A673 (cell line): ENCODE results near the gene SYT9. TPM values are rescaled to one million over a fixed set of nuclear protein-coding genes. Genes with fewer than 3 reads are reported as not detected.

Experiments used
- BruUV-seq: library from RNA; stranded (reverse); fragments of 400-500 nt; replicated peaks from 2 replicates; lab custom pipeline; 2021; lab: Mats Ljungman, UMichigan
- CTCF ChIA-PET: fragments of 300-600 bp; sonication (Branson Sonifier 250); formaldehyde crosslinking; loops from one replicate; lab custom pipeline; 2022; ENCODE audit warnings: antibody characterized with exemption; lab: Charles Lee
- POLR2A ChIA-PET: fragments of 300-600 bp; sonication (Branson Sonifier 250); formaldehyde crosslinking; loops from one replicate; lab custom pipeline; 2022; ENCODE audit warnings: antibody characterized with exemption; ENCODE audit not compliant: low non-redundant PET; lab: Charles Lee
- DNase-seq: peaks from one replicate; pipeline ENCODE4 v3.0.0-alpha.2; 2015; ENCODE audit warnings: low spot score
- H3K27ac ChIP-seq: fragments of 200-600 bp; sonication (generic); 2 replicates; pipeline ENCODE4 v1.5.1; 2016; ENCODE audit warnings: mixed run types, low read depth, mild to moderate bottlenecking, mixed read lengths, antibody characterized with exemption, low read length; ENCODE audit not compliant: poor library complexity, severe bottlenecking
- H3K27me3 ChIP-seq: fragments of 200-600 bp; sonication (generic); replicated peaks from 2 replicates; pipeline ENCODE4 v1.6.1; 2017; ENCODE audit warnings: mixed run types, low read depth, mild to moderate bottlenecking, mixed read lengths, antibody characterized with exemption, low read length; ENCODE audit not compliant: insufficient read depth, poor library complexity
- H3K36me3 ChIP-seq: fragments of 200-600 bp; sonication (generic); 2 replicates; pipeline ENCODE4 v1.6.1; 2016; ENCODE audit warnings: mixed run types, mild to moderate bottlenecking, mixed read lengths, antibody characterized with exemption, low read length; ENCODE audit not compliant: insufficient read depth, poor library complexity, severe bottlenecking
- H3K4me1 ChIP-seq: fragments of 200-600 bp; sonication (generic); 2 replicates; pipeline ENCODE4 v1.6.1; 2017; ENCODE audit warnings: mixed run types, mild to moderate bottlenecking, mixed read lengths, antibody characterized with exemption, low read length; ENCODE audit not compliant: insufficient read depth, poor library complexity, severe bottlenecking
- H3K4me3 ChIP-seq: fragments of 200-600 bp; sonication (generic); 2 replicates; pipeline ENCODE4 v1.5.1; 2016; ENCODE audit warnings: low read depth, mixed run types, mild to moderate bottlenecking, mixed read lengths, low read length; ENCODE audit not compliant: poor library complexity, severe bottlenecking
- H3K9me3 ChIP-seq: fragments of 200-600 bp; sonication (generic); 2 replicates; pipeline ENCODE4 v1.6.1; 2016; ENCODE audit warnings: mixed run types, low read depth, mild to moderate bottlenecking, mixed read lengths, antibody characterized with exemption, low read length; ENCODE audit not compliant: poor library complexity, severe bottlenecking
- EZH2 ChIP-seq: fragments of 200-600 bp; sonication (generic); IDR thresholded peaks from 2 replicates; pipeline ENCODE4 v1.6.1; 2017; ENCODE audit warnings: borderline replicate concordance, low read depth, mild to moderate bottlenecking, mixed read lengths, antibody characterized with exemption, low read length; ENCODE audit not compliant: poor library complexity, severe bottlenecking
- intact Hi-C: fragments of 100-400 bp; cut with micrococcal nuclease; formaldehyde crosslinking; loops from one replicate; pipeline ENCODE4 v1.10.0; 2022; ENCODE audit not compliant: unreplicated experiment
- total RNA-seq: library from RNA; stranded (reverse); gene quantifications from 2 replicates; pipeline ENCODE4 v1.2.3, GENCODE V29; 2021
- TF ChIP-seq, protein P1 (sequence below): fragments of 300-800, 200-600 bp; sonication (generic); conservative IDR thresholded peaks from 2 replicates; pipeline ENCODE4 v1.5.1; 2017; ENCODE audit warnings: low read depth, mild to moderate bottlenecking, antibody characterized with exemption, low read length, moderate library complexity, mixed read lengths

SYT9 gene
- total RNA-seq, 1 experiment from 2014 or later, result not detected

DNA sequence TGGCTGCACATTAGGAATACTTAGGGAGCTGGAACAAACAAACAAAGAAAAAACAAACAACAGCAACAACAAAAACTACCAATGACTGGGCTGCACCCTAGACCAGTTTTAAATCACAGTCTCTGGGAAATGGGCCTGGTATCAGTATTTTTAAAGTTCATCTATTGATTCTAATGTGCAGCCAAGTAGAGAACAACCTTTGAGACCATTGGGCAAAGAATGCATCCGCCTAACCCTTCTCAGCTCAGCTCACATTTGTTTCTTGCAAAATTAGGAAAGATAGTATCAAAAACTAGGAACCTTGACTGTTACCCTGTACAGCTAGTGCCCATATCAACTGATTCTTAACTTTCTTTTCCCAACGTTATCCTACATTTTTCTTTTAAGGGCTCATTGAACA lies 5.2 kb downstream of the SYT9 start:
- no peak for TF ChIP-seq EZH2
- TF ChIP-seq, protein P1, sequence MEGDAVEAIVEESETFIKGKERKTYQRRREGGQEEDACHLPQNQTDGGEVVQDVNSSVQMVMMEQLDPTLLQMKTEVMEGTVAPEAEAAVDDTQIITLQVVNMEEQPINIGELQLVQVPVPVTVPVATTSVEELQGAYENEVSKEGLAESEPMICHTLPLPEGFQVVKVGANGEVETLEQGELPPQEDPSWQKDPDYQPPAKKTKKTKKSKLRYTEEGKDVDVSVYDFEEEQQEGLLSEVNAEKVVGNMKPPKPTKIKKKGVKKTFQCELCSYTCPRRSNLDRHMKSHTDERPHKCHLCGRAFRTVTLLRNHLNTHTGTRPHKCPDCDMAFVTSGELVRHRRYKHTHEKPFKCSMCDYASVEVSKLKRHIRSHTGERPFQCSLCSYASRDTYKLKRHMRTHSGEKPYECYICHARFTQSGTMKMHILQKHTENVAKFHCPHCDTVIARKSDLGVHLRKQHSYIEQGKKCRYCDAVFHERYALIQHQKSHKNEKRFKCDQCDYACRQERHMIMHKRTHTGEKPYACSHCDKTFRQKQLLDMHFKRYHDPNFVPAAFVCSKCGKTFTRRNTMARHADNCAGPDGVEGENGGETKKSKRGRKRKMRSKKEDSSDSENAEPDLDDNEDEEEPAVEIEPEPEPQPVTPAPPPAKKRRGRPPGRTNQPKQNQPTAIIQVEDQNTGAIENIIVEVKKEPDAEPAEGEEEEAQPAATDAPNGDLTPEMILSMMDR, result no peak
- POLR2A ChIA-PET, result no interaction called here
- no peaks in the 10 kb centered on the region for H3K9me3 ChIP-seq
- H3K27me3 ChIP-seq, result peaks cover 53% of the 10 kb centered on the region
- no TSS peak for BruUV-seq
- CTCF ChIA-PET, result no interaction called here
- DNase-seq, result no peak
- intact Hi-C loops, result no loop called here
- no peaks in the 10 kb centered on the region for H3K36me3 ChIP-seq
- H3K4me1 ChIP-seq, result no peaks in the 10 kb centered on the region
- no peak overlapping the region for H3K4me3 ChIP-seq
- H3K27ac ChIP-seq, result no peak overlapping the region

DNA sequence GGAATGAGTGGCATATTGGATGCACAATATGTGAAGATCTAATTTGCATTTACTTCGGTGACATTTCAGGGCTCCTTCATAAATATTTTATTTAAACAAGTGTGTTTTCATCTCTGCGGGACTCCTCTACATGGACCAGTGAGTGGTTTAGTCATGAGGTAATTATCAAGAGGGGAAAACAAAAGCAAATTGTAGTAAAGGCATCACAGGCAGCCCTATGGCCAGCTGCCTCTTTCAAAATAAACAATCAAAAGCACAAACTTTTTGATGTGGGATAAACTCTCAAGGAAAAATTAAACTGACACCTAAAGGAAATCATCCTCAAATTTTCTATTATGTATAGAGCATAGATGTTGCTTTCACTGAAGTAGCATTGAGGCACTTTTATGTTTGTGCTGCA lies 6.0 kb downstream of the SYT9 start:
- ChIA-PET POLR2A (no interaction called here), CTCF (no interaction called here)
- Histone ChIP-seq H3K27me3 (peaks cover 46% of the 10 kb centered on the region), H3K36me3 (no peaks in the 10 kb centered on the region), H3K4me3 (no peak overlapping the region), H3K9me3 (no peaks in the 10 kb centered on the region), H3K4me1 (no peaks in the 10 kb centered on the region), H3K27ac (no peak overlapping the region)
- BruUV-seq, result no TSS peak
- DNase-seq, result no peak
- no peak for TF ChIP-seq EZH2
- TF ChIP-seq, protein P1, result no peak
- intact Hi-C loops, result no loop called here

- no TSS peak for BruUV-seq
- no peak for DNase-seq
- Histone ChIP-seq H3K4me3 (no peak overlapping the region), H3K4me1 (no peaks in the 10 kb centered on the region), H3K9me3 (no peaks in the 10 kb centered on the region), H3K27ac (no peak overlapping the region), H3K27me3 (peaks cover 11% of the 10 kb centered on the region), H3K36me3 (no peaks in the 10 kb centered on the region)
- TF ChIP-seq, protein P1, result no peak
- no peak for TF ChIP-seq EZH2
- ChIA-PET CTCF (no interaction called here), POLR2A (no interaction called here)
- intact Hi-C loops, result no loop called here
Observed at GRCh38 chr11:7261578-7261977, 9.9 kb downstream of the SYT9 start.
